A673 (cell line): ENCODE measurements around the gene HIGD1B.

Experiments used
- CTCF ChIP-seq: fragments of 300-800, 200-600 bp; sonication (generic); conservative IDR thresholded peaks from 2 replicates; pipeline ENCODE4 v1.5.1; 2017; ENCODE audit warnings: low read depth, mild to moderate bottlenecking, antibody characterized with exemption, low read length, moderate library complexity, mixed read lengths
- EZH2 ChIP-seq: fragments of 200-600 bp; sonication (generic); IDR thresholded peaks from 2 replicates; pipeline ENCODE4 v1.6.1; 2017; ENCODE audit warnings: borderline replicate concordance, low read depth, mild to moderate bottlenecking, mixed read lengths, antibody characterized with exemption, low read length; ENCODE audit not compliant: poor library complexity, severe bottlenecking

GRCh38 chr17:44831371-44831770 is 16.3 kb upstream of the HIGD1B start:
- TF ChIP-seq CTCF (no peak), EZH2 (no peak)
